Subcutaneous preadipocyte (primary cell): ENCODE measurements around the gene GDPD2. TPM values are rescaled to one million over a fixed set of nuclear protein-coding genes. Genes with fewer than 3 reads are reported as not detected.

Experiments used
- small RNA-seq: library from RNA; depleted of rRNA; stranded (forward); fragments of <200 nt; gene quantifications from one replicate; pipeline ENCODE3, GENCODE V24; 2012
- total RNA-seq: library from RNA; depleted of rRNA; stranded (reverse); fragments of >200 nt; gene quantifications from 2 replicates; pipeline ENCODE4 v1.2.3, GENCODE V29; 2012

GDPD2 gene
- under 0.01 TPM in 2 replicates for total RNA-seq

GRCh38 chrX:70422851-70423341 is at the start of gene GDPD2:
Gene GDPD2 (plus strand): TSS chrX:70423314. CDS start chrX:70424985, 1,671 bp downstream.

GRCh38 chrX:70444326-70444945 is 21.3 kb downstream of the GDPD2 start, which contains the start of gene DLG3:
Gene DLG3 (plus strand): TSS chrX:70444835. CDS start chrX:70445202, 367 bp downstream.

Small RNAs within 50 kb of the gene (small RNA-seq; reads per million reads assigned to genes)
- not detected for gene RNU4-81P
- 2.0 reads per million, percentile 79 among the genes with 10 or more reads in this experiment for gene RNY4P23

Other genes with a start within 250 kb of the GDPD2 start
- gene DGAT2L6, start 245.8 kb upstream of the GDPD2 start, total RNA-seq: not detected in 2 replicates
- not detected in 2 replicates for gene AWAT1, start 188.7 kb upstream of the GDPD2 start, total RNA-seq
- gene P2RY4, start 163.1 kb upstream of the GDPD2 start, total RNA-seq: under 0.01 and 0.39 TPM in 2 replicates
- not detected in 2 replicates for gene ARR3, start 155.0 kb upstream of the GDPD2 start, total RNA-seq
- gene RAB41, start 141.1 kb upstream of the GDPD2 start, total RNA-seq: not detected in 2 replicates
- gene PDZD11, start 133.4 kb upstream of the GDPD2 start, total RNA-seq: 40.9 and 56.6 TPM in 2 replicates
- 11.0 and 17.8 TPM in 2 replicates for gene KIF4A, start 133.2 kb upstream of the GDPD2 start, total RNA-seq
- 2.2 and 3.9 TPM in 2 replicates for gene DLG3, start 21.5 kb downstream of the GDPD2 start, total RNA-seq